Mucosa of descending colon (tissue), 3 donors: Measurements from ENCODE around the gene CPVL. TPM values are rescaled to one million over a fixed set of nuclear protein-coding genes. Genes with fewer than 3 reads are reported as not detected.

Experiments used
- ATAC-seq: fragments of 200-7000 bp; cut with Tn5 transposase; one replicate; pipeline ENCODE4 v1.9.1; 2020; ENCODE audit warnings: mild to moderate bottlenecking, moderate library complexity
- DNase-seq, 3 donors: peaks; one replicate each; pipeline ENCODE4 v3.0.0-alpha.2; 2020
- H3K36me3 ChIP-seq: fragments of 200-600 bp; one replicate; pipeline ENCODE4 v1.8.0; 2021; ENCODE audit warnings: low read depth, mild to moderate bottlenecking
- H3K4me1 ChIP-seq: fragments of 200-600 bp; one replicate; pipeline ENCODE4 v1.8.0; 2021; ENCODE audit warnings: low read depth, mild to moderate bottlenecking
- H3K4me3 ChIP-seq: fragments of 200-600 bp; one replicate; pipeline ENCODE4 v1.8.0; 2021; ENCODE audit warnings: mild to moderate bottlenecking
- H3K9me3 ChIP-seq: fragments of 200-600 bp; one replicate; pipeline ENCODE4 v1.8.0; 2021; ENCODE audit warnings: mild to moderate bottlenecking
- CTCF ChIP-seq: fragments of 200-600 bp; IDR thresholded peaks from one replicate; pipeline ENCODE4 v1.8.0; 2022; ENCODE audit warnings: antibody characterized with exemption, mild to moderate bottlenecking
- intact Hi-C, 2 donors: fragments of 100-400 bp; cut with DNase I in 1 of 2; cut with micrococcal nuclease in 1 of 2; formaldehyde crosslinking; loops; one replicate each; pipeline versions ENCODE4 v1.11.0 to v1.11.1; 2022; cut with DNase I, micrococcal nuclease
- total RNA-seq, 3 donors: library from RNA; stranded (reverse); fragmentation: NEBNext Ultra II Directional in 2 of 3; extraction: Animal tissue kit (Norgen Biotek cat#: 25700) in 2 of 3; gene quantifications; one replicate each; pipeline versions ENCODE4 v1.2.1 to v1.2.4, GENCODE V29; 2021 to 2023
- donor health status: DM: no; HTN: no; CAD: no; lungs with moderate emphysema.
- donor health status: DM: no; HTN: no; CAD: no.
- donor health status: DM: no; HTN: yes; CAD: no.

The CPVL gene
- total RNA-seq, 3 donors from 2014 or later = 8.1 to 20.0 (median 10.5) TPM

DNA sequence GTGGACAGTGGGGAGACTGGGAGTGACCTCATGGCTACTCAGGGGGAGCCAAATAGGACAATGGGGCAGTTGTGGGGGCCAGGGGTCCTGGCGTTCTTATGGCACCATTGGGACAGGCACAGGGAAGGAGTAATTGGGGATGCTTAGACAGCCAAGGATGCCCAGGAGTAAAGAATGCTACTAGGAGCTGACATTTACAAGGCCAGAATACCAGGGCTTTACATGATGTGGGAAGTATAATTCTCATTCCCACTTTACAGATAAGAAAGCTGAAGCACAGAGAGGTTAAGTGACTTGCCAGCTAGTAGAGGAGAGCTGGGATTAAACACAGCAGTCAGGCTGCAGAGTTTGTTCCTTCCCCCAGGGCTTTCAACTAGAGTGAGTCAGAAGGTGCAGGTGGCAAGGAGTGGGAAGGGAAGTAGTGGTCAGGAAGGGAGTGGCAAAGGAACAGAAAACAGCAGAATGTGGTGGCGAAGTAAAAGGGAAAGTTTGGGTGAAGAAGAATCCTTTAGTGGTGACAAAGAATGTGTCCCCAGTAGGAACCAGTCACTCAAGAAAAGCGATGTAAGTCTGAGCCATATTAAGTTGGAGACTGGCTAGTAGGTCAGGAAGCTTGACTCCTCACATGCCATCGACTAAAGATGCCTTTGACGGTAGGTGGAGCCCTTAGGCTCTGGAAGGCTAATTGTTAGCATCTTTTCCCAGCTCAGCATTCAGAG is 32.8 kb downstream of the CPVL start:
- intact Hi-C loops = loop anchor here (5.0 to 10.0 kb wide), 2 partner anchors 291 to 294 kb away; no protein-coding TSS in a partner anchor
- no peaks in the 10 kb centered on the region for H3K9me3 ChIP-seq
- H3K36me3 ChIP-seq = no peaks in the 10 kb centered on the region
- TF ChIP-seq CTCF = no peak
- H3K4me1 ChIP-seq = no peaks in the 10 kb centered on the region
- DNase-seq = peak in 1 of 3 donors; percentile 70
- no peak overlapping the region for H3K4me3 ChIP-seq
- ATAC-seq = peak; percentile 83

DNA sequence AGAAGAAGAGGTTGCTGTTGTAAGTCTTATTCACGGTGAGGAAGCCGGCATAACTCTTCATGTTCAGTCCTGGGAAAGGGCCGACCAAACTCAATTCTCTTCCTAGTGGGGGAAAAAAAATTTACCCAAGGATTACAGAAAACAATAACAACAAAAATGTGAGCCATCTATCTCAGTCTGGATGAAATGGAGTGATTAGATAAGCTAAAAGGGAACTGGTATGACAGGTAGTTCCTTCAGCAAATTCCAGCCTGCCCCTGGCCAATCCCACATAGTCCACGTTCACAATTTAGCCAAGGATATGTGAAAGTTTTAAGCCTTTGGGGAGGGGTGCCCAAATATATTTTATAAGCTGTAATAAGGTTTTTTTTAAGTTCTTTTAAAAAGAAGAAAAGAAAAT is 33.6 kb downstream of the CPVL start:
- Histone ChIP-seq H3K4me1 (no peaks in the 10 kb centered on the region), H3K4me3 (no peak overlapping the region), H3K9me3 (no peaks in the 10 kb centered on the region), H3K36me3 (no peaks in the 10 kb centered on the region)
- ATAC-seq (no peak), DNase-seq (no peak)
- TF ChIP-seq CTCF = no peak
- intact Hi-C loops = loop anchor here (5.0 to 10.0 kb wide), 2 partner anchors 292 to 295 kb away; no protein-coding TSS in a partner anchor

GRCh38 chr7:29109899-29110298 is 36.4 kb downstream of the CPVL start:
- no peaks in the 10 kb centered on the region for H3K4me1 ChIP-seq
- no peak for ATAC-seq
- TF ChIP-seq CTCF = no peak
- H3K9me3 ChIP-seq = no peaks in the 10 kb centered on the region
- no peak overlapping the region for H3K4me3 ChIP-seq
- DNase-seq = no peak
- intact Hi-C loops = loop anchor here (5.0 to 10.0 kb wide), 2 partner anchors 295 to 297 kb away; no protein-coding TSS in a partner anchor
- no peaks in the 10 kb centered on the region for H3K36me3 ChIP-seq

- Histone ChIP-seq H3K4me1 (no peaks in the 10 kb centered on the region), H3K9me3 (no peaks in the 10 kb centered on the region), H3K36me3 (no peaks in the 10 kb centered on the region), H3K4me3 (no peak overlapping the region)
- intact Hi-C loops = no loop called here
- DNase-seq (no peak), ATAC-seq (no peak)
- no peak for TF ChIP-seq CTCF
These were observed 37.0 kb downstream of the CPVL start for GRCh38 chr7:29109358-29109757.

DNA sequence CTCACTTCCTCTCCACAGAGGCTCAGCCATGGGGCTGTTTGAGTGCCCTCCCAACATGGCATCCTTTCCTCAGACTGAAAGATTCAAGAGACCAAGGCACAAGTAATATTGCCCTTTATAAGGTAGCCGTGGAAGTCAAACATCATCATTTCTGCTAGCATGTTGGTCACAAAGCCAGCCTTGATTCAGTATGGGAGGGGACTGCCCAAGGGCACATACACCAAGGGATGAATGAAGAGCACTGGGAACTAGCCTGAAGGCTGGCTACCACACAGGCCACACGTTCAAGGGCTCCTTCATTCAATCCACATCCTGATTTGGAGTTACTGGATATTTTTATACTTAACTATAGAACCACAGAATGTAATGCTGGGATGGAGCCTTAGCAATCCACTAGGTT is 39.3 kb downstream of the CPVL start:
- intact Hi-C loops = no loop called here
- no peak for ATAC-seq
- DNase-seq = no peak

More for the DNA sequence above, 39.3 kb downstream of the CPVL start:
- H3K4me1 ChIP-seq = no peaks in the 10 kb centered on the region
- no peak for TF ChIP-seq CTCF
- no peaks in the 10 kb centered on the region for H3K9me3 ChIP-seq
- no peak overlapping the region for H3K4me3 ChIP-seq
- no peaks in the 10 kb centered on the region for H3K36me3 ChIP-seq
